ENCODE results near the gene TRABD2B.

TRABD2B gene

DNA sequence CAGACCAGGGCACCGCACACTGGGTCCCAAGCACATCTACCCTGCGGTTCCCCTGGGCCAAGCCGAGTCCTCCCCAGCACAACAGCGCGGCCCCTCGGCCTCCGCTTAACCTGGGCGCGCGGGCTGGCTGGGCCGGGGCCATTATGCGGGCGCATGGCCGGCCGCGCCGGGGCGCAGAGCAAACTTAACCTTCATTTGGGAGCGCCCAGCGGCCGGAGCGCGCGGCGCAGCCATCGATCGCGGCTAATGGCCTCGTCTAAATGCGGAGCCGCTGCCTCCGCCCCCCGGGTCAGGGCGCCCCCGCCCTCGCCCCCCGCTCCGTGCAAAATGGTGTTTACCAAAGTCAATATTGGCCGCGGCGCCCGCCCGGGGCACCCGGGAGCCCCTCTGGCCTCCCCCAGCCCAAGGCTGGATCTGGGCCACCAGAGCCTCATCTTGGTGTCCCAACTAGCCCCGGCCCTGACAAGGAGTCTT is 272.1 kb downstream of the TRABD2B start:
- no peak for DNase-seq (ENCODE audit: low read depth)

DNA sequence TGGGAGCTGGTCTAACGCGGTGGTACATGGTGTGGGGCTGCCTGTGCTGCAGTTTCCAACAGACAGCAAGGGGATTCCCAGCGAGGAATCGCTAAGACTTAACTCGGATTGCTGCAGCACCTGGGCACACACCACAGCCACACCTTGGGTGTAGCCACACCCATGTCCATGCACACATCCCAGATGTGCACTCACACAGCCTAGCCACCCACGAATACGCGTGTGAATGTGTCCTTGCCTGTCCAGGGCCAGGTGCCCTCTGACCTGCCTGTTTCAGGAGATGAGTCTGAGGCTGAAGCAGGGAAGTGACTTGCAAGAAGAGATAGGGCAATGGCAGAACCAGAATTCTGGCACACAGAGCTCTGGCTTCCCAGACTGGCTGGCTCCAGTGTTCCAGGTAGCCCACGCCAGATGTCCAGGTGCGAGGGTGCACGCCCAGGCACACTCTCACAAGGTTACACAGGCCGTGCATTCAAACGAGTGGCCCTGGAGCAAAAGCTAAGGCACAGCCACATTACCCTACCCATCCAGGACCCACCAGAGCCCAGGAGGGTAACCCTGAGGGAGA is 272.7 kb downstream of the TRABD2B start:
- DNase-seq (ENCODE audit: low read depth) = no peak

DNA sequence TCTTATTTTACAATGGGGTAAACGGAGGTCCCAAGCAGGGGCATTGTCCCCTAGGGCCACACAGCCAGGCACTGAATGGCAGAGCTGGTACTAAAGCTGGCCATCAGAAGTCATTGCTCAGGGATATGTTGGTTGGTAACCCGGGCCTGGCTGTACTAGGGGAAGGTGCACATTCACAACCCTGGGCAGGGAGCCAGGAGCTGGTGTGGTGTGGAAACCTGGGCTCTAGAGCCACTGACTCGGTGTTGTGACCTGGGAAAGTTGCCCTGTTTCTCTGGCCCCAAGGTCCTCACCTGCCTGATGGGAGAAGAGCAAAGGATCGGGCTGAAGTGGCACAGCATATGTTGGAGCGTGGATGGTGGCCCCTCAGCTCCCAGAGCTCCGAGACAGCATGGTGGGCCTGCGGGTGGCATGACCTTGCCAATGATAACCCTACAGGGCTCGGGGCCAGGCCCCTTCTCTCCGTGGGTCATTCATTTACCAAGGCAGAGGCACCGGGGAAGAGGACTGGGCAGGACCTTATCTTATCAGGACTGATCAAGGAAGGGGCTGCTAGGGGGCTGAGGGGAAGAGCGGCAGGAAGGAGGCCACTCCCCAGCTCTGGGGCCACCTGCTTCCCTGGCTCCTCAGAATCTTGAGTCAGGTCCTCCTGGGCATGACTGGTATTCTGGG is 274.1 kb downstream of the TRABD2B start:
- DNase-seq (ENCODE audit: low read depth) = no peak

DNA sequence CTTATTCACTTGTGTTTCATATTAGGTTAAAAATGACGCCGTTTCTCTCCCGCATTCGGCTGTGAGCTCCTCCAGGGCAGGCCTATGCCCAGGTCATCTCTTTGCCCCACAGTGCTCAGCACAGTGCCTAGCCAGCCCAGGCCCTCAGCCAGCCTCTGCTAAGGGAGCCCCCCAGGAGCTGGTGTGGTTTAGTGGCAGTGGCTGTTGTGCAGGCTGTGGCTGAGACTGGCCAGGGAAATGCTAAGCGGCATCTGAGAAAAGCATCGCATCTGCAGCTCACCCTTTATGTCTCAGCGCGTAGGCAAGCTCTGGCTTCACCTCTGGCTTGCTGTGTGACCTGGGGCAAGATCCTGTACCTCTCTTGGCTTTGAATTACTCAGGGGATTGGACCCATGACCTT is 275.1 kb downstream of the TRABD2B start:
- no peak for DNase-seq (ENCODE audit: low read depth)

DNA sequence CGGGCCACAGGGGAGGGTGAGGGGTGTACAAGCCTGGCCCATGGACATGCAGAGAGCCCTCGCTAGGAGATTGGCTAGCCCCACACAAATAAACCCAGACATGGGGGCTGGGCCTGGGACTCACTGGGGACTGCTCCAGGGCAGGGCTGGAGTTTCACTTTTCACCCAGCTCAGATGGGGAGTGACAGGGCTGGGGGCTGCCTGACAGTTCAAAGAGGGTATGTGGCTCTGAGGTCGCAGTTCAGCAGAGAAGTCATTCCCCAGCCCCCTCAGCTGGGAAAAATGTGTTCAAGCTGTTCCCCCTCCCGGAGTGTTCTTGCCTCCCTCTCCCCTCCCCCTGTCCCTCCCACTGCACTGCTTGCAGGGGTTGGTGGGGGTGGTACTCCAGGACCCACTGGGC is 277.1 kb downstream of the TRABD2B start:
- no peak for DNase-seq (ENCODE audit: low read depth)

DNA sequence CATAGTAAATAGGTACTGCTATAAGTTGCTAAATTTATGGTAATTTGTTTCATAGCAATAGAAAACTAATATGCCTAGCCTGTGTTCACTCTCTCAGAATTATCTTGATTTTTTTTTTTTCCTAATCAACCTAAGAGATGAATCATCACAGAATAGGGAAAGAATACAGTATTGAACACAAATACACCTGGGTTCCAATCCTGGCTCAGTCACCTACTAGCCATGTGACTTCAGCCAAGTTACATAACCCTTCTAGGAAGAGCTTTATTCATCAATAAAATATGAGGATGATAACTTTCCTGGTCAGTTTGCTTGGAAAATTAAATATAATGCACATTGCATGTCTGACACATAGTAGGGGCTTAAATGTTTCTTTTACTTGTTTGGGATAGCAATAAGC is 279.8 kb downstream of the TRABD2B start:
- DNase-seq (ENCODE audit: low read depth) = no peak

DNA sequence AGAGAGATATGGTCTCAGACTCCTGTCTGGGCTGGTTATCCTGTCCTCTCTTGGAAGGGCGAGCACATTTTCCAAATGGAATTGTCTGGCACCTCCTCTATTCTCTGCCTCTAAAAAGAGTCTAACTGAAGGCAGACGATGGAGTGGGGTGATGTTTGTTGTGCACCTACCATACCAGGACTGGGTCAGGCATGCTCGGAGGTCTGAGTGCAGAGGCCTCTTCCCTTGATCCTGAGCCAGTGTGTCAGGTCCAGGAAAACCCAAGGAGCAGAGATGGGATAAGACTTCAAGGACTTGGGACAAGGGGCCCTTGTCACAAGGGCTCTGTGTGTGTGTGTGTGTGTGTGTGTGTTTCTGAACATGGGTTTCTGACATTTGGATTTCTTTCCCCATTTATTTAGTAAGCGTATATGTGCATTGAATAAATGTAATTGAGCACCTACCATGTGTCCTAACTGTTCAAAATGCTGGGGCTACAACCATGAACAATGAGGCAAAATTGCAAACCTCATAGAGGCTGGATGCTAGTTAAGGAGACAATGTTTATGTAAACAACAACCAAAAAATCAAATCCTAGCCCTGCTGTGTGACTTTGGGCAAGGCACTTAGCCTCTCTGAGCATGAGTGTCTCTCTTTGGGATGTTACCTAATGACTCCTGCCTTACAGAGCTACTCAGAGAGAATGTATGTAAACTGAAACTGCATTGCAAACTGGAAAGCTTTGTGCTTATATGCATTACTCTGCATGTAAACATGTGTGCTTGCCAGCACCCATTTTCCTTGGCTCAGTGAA is 283.0 kb downstream of the TRABD2B start:
- DNase-seq (ENCODE audit: low read depth) = no peak

DNA sequence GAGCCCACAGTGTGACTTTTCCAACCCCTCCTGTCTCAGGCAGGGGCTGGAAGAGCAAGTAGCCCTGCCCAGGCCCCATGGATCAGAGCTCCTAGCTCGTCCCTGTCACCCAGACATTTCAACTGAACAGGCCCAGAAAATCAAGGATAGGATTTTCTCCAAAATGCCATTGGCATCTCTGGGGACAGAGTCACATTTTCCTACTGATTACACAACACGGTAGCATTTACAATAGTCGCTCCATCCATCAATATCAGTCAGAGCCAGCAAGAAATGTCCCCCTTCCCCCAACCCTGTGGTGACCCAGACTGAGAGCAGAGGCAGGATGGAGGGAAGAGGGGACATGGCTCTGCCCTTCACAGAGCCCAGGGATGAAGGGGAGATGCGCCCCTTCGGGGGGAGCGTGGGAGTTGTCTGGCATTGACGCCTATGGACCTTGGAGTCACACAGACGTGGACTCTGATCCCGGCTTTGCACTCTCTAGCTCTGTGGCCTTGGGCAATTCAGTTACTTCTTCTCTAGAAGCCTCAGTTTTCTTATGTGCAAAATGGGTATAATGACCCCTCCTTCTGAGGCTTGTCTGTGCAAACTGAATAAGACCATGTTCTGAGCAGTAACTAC is 283.7 kb downstream of the TRABD2B start:
- no peak for DNase-seq (ENCODE audit: low read depth)

DNA sequence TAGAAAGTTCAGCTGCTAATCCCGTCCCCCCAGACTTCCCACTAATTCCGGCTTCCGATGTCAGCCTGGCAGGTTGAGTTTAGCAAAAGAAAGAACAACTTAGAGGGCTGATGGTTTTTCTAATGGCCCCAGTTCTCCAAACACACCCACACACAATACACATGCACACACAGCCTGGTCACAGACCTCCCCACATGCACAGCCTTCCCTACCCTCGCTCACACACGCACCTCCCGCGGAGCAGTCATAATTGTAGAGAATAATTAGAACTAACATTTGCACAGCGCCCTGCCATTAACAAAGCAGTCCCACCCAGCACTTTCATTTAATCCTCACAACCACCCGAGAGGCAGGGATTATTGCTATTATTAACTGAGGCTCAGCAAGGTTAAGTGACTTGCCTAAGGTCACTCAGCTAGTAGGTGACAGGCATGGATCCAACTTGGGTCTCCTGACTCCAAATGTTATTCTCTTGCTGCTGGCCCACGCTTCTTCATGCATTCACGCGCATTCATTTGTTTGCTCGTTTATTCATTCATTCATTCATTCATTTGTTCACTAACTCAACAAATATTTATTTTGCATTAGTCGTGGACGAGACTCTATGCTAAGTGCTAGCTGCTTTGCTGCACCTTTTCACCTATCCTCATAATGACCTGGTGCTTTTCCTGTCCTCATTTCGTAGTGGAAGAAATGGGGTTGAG is 284.4 kb downstream of the TRABD2B start:
- no peak for DNase-seq (ENCODE audit: low read depth)

DNA sequence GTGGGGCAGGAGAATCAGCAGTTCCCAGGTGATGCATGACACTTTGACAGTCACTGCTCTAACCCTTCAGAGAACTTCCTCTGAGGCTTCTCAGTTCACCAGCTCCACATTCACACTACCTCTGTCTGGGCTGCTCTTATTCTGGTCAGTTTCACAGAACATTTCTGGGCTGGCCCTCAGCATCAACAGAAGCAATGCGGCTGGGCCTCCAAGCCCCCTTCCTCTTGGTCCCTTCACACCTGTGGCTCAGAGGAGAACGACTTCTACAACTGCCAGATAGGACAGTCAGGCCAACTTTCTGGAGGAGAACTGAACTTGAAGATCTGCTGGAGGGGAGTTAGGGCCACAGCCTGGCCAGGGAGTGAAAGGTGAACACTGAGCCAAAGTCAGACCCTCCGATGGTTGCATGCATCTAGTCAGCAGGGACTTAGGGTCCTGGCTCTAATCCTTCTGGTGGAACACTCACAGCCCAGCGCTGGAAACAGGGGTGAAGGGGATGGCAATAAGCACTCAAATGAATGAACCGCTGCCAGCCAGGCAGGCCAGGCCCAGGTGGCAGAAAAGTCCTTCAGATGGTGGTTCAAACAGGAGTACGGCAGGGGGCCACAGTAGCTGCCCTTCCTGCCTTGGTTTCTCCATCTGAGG is 285.2 kb downstream of the TRABD2B start:
- DNase-seq (ENCODE audit: low read depth) = no peak

DNA sequence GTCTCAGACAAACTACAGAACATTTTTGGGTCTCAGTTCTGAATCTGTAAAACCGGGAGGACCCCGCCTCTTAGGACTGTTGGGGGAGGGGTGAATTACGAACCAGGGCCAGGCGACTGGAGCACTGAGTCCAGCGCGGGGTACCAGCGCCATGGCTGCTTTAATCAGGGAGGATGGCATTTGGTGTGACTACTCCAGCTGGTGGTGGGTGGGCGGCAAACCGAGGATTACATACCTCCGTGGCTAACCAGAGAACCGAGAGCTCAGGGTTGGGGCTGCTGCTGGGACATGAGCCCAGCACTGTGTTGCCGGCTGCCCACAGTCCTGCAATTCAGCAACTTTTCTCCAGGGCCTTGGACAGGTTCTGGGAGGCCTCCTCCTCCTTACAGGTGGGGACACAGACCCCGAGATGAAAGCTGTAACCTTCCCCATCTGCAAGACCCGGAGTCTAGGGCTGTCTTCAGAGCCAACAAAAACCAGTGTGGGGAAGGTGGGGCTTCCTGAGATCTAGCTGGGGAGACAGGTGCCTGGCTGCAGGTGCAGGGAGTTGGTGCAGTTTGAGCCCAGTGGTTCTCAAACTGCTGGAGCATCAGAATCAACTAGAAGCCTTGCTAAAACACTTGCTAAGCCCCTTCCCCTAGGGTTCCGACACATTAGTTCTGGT is 285.9 kb downstream of the TRABD2B start:
- no peak for DNase-seq (ENCODE audit: low read depth)

Data from amniotic epithelial cell (primary cell).